ENCODE results near the gene FAM234B. TPM values are rescaled to one million over a fixed set of nuclear protein-coding genes. Genes with fewer than 3 reads are reported as not detected.

FAM234B gene
- polyA plus RNA-seq, 1 of the 3 experiments (the other 2 are of a cell fraction): 3.7 TPM

- Histone ChIP-seq H3K4me2 (no peak overlapping the region), H3F3A (replicated peaks; ENCODE audit: insufficient read depth) (no peaks in the 10 kb centered on the region), H3K9ac (no peak overlapping the region), H3K27ac (ENCODE audit: low read depth in 2 of 2, low read length in 1 of 2) (no peak overlapping the region), H2AFZ (ENCODE audit: low read depth) (no peak overlapping the region), H3K27me3 (ENCODE audit: insufficient read depth) (no peaks in the 10 kb centered on the region), H3K9me3 (no peaks in the 10 kb centered on the region), H4K20me1 (ENCODE audit: insufficient read depth) (no peaks in the 10 kb centered on the region), H3K9me2 (no peaks in the 10 kb centered on the region), H3K79me2 (ENCODE audit: insufficient read depth) (no peaks in the 10 kb centered on the region), H3K36me3 (replicated peaks in 1 of 2; ENCODE audit: control insufficient read depth in 1 of 2, insufficient read depth in 2 of 2, low read length in 1 of 2) (peaks cover 0 to 11% of the 10 kb centered on the region in 2 experiments), H3K4me3 (ENCODE audit: low read depth in 2 of 2, low read length in 1 of 2) (no peak overlapping the region), H3K4me1 (ENCODE audit: control insufficient read depth in 1 of 2, insufficient read depth in 2 of 2, low read depth in 1 of 2, low read length in 1 of 2) (no peaks in the 10 kb centered on the region)
- ChIA-PET POLR2A (no interaction called here), CTCF (interaction anchor here (1.4 kb wide), 1 partner anchor 142 kb away, joined by 3 read pairs; no protein-coding TSS in a partner anchor)
- 86% methylated on average over 6 of the region's 6 CpGs for WGBS (ENCODE audit: low lambda C conversion rate)
- no peak for DNase-seq
- no peak for TF ChIP-seq IRF3 (IDR thresholded peaks at IDR 0.05; ENCODE audit: low read depth, low read length)
- no peak for TF ChIP-seq CHD2 (IDR thresholded peaks at IDR 0.05; ENCODE audit: low read length, partially characterized antibody)
- no peak for TF ChIP-seq TCF12 (IDR thresholded peaks at IDR 0.05)
- TF ChIP-seq FOXM1 (IDR thresholded peaks at IDR 0.05; ENCODE audit: low read depth): no peak
- no peak for TF ChIP-seq MAX (IDR thresholded peaks at IDR 0.05; ENCODE audit: low read depth)
- TF ChIP-seq USF1 (IDR thresholded peaks at IDR 0.05; ENCODE audit: borderline replicate concordance, low read depth): no peak
- no peak for TF ChIP-seq MXI1 (IDR thresholded peaks at IDR 0.05; ENCODE audit: low read depth, low read length)
- TF ChIP-seq SIN3A (IDR thresholded peaks at IDR 0.05; ENCODE audit: borderline replicate concordance, low read depth, low read length): no peak
- TF ChIP-seq POLR2AphosphoS5 (IDR thresholded peaks at IDR 0.05; ENCODE audit: low read depth, low read length): no peak
- TF ChIP-seq SMC3 (IDR thresholded peaks at IDR 0.05; ENCODE audit: low read depth, low read length): no peak
- no peak for TF ChIP-seq TEAD4 (IDR thresholded peaks at IDR 0.05; ENCODE audit: borderline replicate concordance, insufficient read depth)
- TF ChIP-seq JUND (IDR thresholded peaks at IDR 0.05): no peak
- TF ChIP-seq CTCF (IDR thresholded peaks at IDR 0.05): no peak
- TF ChIP-seq EP300 (IDR thresholded peaks at IDR 0.05; ENCODE audit: borderline replicate concordance in 1 of 2, low read depth in 1 of 2, low read length in 1 of 2): no peak
- no peak for TF ChIP-seq ELF1 (IDR thresholded peaks at IDR 0.05)
- TF ChIP-seq EZH2phosphoT487 (IDR thresholded peaks at IDR 0.05; ENCODE audit: borderline replicate concordance, low read depth): no peak
- no peak for TF ChIP-seq RCOR1 (IDR thresholded peaks at IDR 0.05; ENCODE audit: low read length)
- no peak for TF ChIP-seq FOXJ3 (CRISPR knock-in tag; IDR thresholded peaks at IDR 0.05)
- TF ChIP-seq GABPA (IDR thresholded peaks at IDR 0.05; ENCODE audit: low read depth): no peak
- no peak for TF ChIP-seq RXRA (IDR thresholded peaks at IDR 0.05; ENCODE audit: borderline replicate concordance, low read depth)
Measured at GRCh38 chr12:13069380-13069779, 25.2 kb downstream of the FAM234B start.

Data from SK-N-SH (cell line).